ENCODE measurements around the gene RBBP5.

RBBP5 gene

DNA sequence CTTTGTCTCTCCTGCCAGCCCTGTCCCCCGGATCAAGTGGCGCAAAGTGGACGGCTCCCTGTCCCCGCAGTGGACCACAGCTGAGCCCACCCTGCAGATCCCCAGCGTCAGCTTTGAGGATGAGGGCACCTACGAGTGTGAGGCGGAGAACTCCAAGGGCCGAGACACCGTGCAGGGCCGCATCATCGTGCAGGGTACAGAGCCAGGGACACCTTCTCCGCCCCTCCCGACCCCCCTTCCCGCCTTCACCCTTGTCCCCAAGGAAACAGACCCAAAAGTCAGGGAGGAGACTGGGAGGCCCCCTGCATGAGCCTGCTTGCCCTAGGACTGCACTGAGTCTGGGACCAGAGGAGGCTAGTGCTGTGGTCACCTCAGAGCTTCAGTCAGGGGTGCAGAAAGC, 60.6 kb downstream of the RBBP5 start:
- Histone ChIP-seq H3K4me1 (ENCODE audit: control insufficient read depth in 2 of 2, insufficient read depth in 2 of 2, low read length in 2 of 2) (no peaks in the 10 kb centered on the region), H3K9ac (ENCODE audit: low read depth in 1 of 2, low read length in 2 of 2) (no peak overlapping the region), H3K27me3 (ENCODE audit: control insufficient read depth in 2 of 2, insufficient read depth in 2 of 2, low read length in 2 of 2) (no peaks in the 10 kb centered on the region), H3K4me3 (ENCODE audit: low read length in 2 of 2) (no peak overlapping the region), H3K36me3 (ENCODE audit: control insufficient read depth in 2 of 2, insufficient read depth in 2 of 2, low read length in 2 of 2) (no peaks in the 10 kb centered on the region), H3K9me3 (ENCODE audit: control insufficient read depth in 2 of 2, low read length in 2 of 2) (no peaks in the 10 kb centered on the region), H3K27ac (ENCODE audit: low read depth in 2 of 2, low read length in 2 of 2) (no peak overlapping the region)

DNA sequence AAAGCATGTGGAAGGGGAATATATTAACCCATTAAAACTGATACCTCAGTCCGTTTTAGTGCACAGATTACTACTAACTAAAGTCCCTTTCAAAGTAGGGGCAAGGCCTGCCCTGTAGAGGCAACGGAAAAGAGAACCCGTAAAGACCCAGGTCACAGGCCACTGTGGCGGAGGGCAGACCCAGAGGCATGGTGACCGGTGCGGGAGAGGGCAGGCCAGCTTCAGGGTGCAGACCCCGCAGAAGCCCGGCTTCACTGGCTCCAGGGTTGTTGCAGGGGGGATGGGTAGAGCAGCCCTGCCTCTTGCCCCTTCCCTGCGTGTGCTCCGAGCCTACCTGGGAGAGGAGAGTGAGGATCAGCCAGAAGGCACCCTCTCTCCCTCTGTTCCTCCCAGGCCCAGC, 61.0 kb downstream of the RBBP5 start:
- H3K27me3 ChIP-seq (ENCODE audit: control insufficient read depth in 2 of 2, insufficient read depth in 2 of 2, low read length in 2 of 2): no peaks in the 10 kb centered on the region
- H3K9me3 ChIP-seq (ENCODE audit: control insufficient read depth in 2 of 2, low read length in 2 of 2): no peaks in the 10 kb centered on the region
- no peaks in the 10 kb centered on the region for H3K36me3 ChIP-seq (ENCODE audit: control insufficient read depth in 2 of 2, insufficient read depth in 2 of 2, low read length in 2 of 2)
- no peaks in the 10 kb centered on the region for H3K4me1 ChIP-seq (ENCODE audit: control insufficient read depth in 2 of 2, insufficient read depth in 2 of 2, low read length in 2 of 2)
- H3K4me3 ChIP-seq (ENCODE audit: low read length in 2 of 2): no peak overlapping the region
- no peak overlapping the region for H3K9ac ChIP-seq (ENCODE audit: low read depth in 1 of 2, low read length in 2 of 2)
- no peak overlapping the region for H3K27ac ChIP-seq (ENCODE audit: low read depth in 2 of 2, low read length in 2 of 2)

DNA sequence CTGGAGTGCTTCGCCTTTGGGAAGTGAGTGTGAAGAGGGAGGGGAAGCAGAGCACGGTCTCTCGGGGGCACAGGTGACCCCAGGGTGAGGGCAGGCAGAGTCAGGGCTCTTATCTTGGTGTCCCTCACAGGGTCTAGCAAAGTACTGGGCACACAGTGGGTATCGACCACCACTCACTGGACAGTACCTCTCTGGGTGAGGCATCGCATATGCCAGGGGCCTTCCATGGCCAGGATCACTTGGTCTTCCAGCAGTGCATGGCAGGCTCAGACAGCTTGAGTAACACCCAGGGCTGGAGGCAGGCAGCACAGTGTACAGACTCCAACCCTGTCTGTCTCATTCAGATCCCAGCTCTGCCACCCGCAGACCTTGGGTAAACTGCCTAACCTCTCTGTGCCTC, 62.1 kb downstream of the RBBP5 start:
- no peak overlapping the region for H3K4me3 ChIP-seq (ENCODE audit: low read length in 2 of 2)
- no peak overlapping the region for H3K27ac ChIP-seq (ENCODE audit: low read depth in 2 of 2, low read length in 2 of 2)
- no peaks in the 10 kb centered on the region for H3K27me3 ChIP-seq (ENCODE audit: control insufficient read depth in 2 of 2, insufficient read depth in 2 of 2, low read length in 2 of 2)
- H3K4me1 ChIP-seq (ENCODE audit: control insufficient read depth in 2 of 2, insufficient read depth in 2 of 2, low read length in 2 of 2): no peaks in the 10 kb centered on the region
- no peaks in the 10 kb centered on the region for H3K9me3 ChIP-seq (ENCODE audit: control insufficient read depth in 2 of 2, low read length in 2 of 2)
- no peaks in the 10 kb centered on the region for H3K36me3 ChIP-seq (ENCODE audit: control insufficient read depth in 2 of 2, insufficient read depth in 2 of 2, low read length in 2 of 2)
- H3K9ac ChIP-seq (ENCODE audit: low read depth in 1 of 2, low read length in 2 of 2): no peak overlapping the region

DNA sequence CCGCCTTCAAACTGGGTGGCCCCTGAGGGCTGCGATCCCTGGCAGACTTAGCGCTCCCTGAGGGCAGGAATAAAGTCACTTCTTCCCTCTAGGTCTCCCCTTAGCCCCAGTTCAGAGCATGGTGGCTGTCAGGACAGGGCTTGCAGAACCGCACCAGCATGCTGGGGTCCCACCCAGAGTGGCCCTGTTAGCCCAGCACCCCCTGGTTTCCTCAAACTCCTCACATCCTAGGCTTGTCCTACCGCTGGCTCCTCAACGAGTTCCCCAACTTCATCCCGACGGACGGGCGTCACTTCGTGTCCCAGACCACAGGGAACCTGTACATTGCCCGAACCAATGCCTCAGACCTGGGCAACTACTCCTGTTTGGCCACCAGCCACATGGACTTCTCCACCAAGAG, 62.9 kb downstream of the RBBP5 start:
- H3K4me3 ChIP-seq (ENCODE audit: low read length in 2 of 2): no peak overlapping the region
- H3K27ac ChIP-seq (ENCODE audit: low read depth in 2 of 2, low read length in 2 of 2): no peak overlapping the region
- no peaks in the 10 kb centered on the region for H3K27me3 ChIP-seq (ENCODE audit: control insufficient read depth in 2 of 2, insufficient read depth in 2 of 2, low read length in 2 of 2)
- H3K4me1 ChIP-seq (ENCODE audit: control insufficient read depth in 2 of 2, insufficient read depth in 2 of 2, low read length in 2 of 2): no peaks in the 10 kb centered on the region
- H3K9ac ChIP-seq (ENCODE audit: low read depth in 1 of 2, low read length in 2 of 2): no peak overlapping the region
- H3K36me3 ChIP-seq (ENCODE audit: control insufficient read depth in 2 of 2, insufficient read depth in 2 of 2, low read length in 2 of 2): no peaks in the 10 kb centered on the region
- no peaks in the 10 kb centered on the region for H3K9me3 ChIP-seq (ENCODE audit: control insufficient read depth in 2 of 2, low read length in 2 of 2)

DNA sequence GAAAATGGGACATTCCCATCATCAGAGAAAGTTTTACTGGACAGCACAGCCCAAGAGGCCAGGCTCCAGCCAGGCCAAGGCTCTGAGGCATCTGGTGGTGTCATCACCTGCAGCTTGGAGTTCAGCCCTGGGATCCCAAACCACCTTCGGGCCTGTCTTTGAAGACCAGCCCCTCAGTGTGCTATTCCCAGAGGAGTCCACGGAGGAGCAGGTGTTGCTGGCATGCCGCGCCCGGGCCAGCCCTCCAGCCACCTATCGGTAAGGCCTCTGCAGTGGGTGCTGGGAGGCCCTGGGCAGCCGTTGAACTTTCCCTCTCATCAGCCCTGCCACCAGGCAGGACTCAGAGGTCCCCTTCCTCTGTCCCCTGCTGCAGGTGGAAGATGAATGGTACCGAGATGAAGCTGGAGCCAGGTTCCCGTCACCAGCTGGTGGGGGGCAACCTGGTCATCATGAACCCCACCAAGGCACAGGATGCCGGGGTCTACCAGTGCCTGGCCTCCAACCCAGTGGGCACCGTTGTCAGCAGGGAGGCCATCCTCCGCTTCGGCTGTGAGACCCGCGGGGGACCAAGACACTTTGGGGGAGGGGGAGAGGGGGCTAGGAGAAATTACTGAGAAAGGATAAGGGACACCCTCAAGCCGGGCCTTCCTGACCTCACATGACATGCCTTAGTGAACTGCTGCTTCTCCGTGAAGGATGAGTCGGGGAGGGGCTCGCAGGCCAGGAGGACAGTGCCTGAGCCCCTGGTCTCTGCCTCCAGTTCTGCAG, 63.8 kb downstream of the RBBP5 start:
- H3K27ac ChIP-seq (ENCODE audit: low read depth in 2 of 2, low read length in 2 of 2): no peak overlapping the region
- no peaks in the 10 kb centered on the region for H3K36me3 ChIP-seq (ENCODE audit: control insufficient read depth in 2 of 2, insufficient read depth in 2 of 2, low read length in 2 of 2)
- no peak overlapping the region for H3K4me3 ChIP-seq (ENCODE audit: low read length in 2 of 2)
- no peaks in the 10 kb centered on the region for H3K27me3 ChIP-seq (ENCODE audit: control insufficient read depth in 2 of 2, insufficient read depth in 2 of 2, low read length in 2 of 2)
- no peaks in the 10 kb centered on the region for H3K9me3 ChIP-seq (ENCODE audit: control insufficient read depth in 2 of 2, low read length in 2 of 2)
- H3K9ac ChIP-seq (ENCODE audit: low read depth in 1 of 2, low read length in 2 of 2): no peak overlapping the region
- no peaks in the 10 kb centered on the region for H3K4me1 ChIP-seq (ENCODE audit: control insufficient read depth in 2 of 2, insufficient read depth in 2 of 2, low read length in 2 of 2)

DNA sequence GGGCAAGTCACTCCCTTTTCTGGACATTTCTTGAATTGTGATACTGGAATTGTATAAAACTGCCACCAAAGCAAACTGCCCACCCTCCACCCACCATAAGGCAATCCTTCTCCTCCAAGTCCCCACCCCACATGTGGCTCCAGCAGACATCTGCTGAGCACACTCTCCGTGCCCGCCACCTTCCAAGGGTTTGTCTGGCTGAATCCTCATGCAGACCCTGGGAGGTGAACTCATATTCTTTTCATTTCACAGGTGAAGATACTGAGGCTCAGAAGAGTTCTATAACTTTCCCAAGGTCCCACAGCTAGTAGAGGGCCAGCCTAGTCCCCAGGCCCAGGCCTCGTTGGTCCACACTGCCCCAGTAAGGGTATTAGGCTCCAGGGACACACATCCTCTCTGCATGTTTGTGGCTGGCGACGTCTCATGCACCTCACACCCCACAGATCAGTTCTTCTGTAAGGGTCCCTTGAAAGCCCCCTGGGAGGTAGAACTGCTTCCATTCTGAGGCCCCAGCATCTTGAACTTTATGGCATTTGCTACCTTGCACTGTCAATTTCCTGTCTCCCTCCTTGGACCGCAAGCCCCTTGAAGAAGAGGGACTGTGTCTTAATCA, 64.7 kb downstream of the RBBP5 start:
- Histone ChIP-seq H3K27me3 (ENCODE audit: control insufficient read depth in 2 of 2, insufficient read depth in 2 of 2, low read length in 2 of 2) (no peaks in the 10 kb centered on the region), H3K9me3 (ENCODE audit: control insufficient read depth in 2 of 2, low read length in 2 of 2) (no peaks in the 10 kb centered on the region), H3K27ac (ENCODE audit: low read depth in 2 of 2, low read length in 2 of 2) (no peak overlapping the region), H3K4me3 (ENCODE audit: low read length in 2 of 2) (no peak overlapping the region), H3K36me3 (ENCODE audit: control insufficient read depth in 2 of 2, insufficient read depth in 2 of 2, low read length in 2 of 2) (no peaks in the 10 kb centered on the region), H3K4me1 (ENCODE audit: control insufficient read depth in 2 of 2, insufficient read depth in 2 of 2, low read length in 2 of 2) (no peaks in the 10 kb centered on the region), H3K9ac (ENCODE audit: low read depth in 1 of 2, low read length in 2 of 2) (no peak overlapping the region)

DNA sequence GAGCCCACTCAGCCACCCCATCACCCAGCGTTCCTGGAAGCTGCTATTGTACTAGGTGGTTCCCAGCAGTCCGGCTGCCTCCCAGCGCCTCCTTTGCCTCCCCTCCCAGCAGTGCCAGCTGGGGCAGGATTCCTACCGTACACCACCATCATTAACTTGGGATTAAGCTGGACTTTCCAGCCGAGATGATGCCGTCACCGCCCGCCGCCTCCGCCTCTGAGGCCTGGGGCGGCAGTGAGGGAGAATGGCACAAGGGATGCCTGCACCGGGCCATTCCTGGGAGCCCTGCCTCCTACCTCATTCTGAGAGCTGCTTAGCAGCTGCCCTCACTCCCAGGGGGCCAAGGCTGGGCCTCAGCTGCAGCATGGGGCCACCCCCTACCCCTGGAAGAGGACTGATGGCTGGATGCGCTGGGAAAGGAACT, 65.6 kb downstream of the RBBP5 start:
- no peak overlapping the region for H3K4me3 ChIP-seq (ENCODE audit: low read length in 2 of 2)
- no peak overlapping the region for H3K27ac ChIP-seq (ENCODE audit: low read depth in 2 of 2, low read length in 2 of 2)
- no peaks in the 10 kb centered on the region for H3K36me3 ChIP-seq (ENCODE audit: control insufficient read depth in 2 of 2, insufficient read depth in 2 of 2, low read length in 2 of 2)
- H3K27me3 ChIP-seq (ENCODE audit: control insufficient read depth in 2 of 2, insufficient read depth in 2 of 2, low read length in 2 of 2): no peaks in the 10 kb centered on the region
- H3K9me3 ChIP-seq (ENCODE audit: control insufficient read depth in 2 of 2, low read length in 2 of 2): no peaks in the 10 kb centered on the region
- no peaks in the 10 kb centered on the region for H3K4me1 ChIP-seq (ENCODE audit: control insufficient read depth in 2 of 2, insufficient read depth in 2 of 2, low read length in 2 of 2)
- no peak overlapping the region for H3K9ac ChIP-seq (ENCODE audit: low read depth in 1 of 2, low read length in 2 of 2)

DNA sequence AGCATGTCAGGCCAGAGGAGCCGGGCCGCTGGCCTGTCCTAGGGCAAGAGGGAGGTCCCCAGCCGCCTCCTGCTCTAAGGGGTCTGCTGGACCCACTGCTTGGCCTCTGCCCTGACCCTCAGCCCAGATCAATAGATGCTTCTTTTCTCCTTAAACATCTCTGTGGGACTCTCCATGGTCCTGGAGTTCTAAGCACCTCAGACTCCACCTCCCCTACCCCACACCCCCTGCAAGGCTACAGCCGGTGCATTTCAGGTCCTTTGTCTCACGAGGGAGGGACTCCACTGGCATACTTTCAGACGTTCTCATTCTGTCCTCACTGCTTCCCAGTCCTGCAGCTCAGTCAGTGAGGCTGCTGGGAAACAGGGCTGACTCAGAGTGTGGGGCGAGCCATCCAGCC, 67.8 kb downstream of the RBBP5 start:
- Histone ChIP-seq H3K27me3 (ENCODE audit: control insufficient read depth in 2 of 2, insufficient read depth in 2 of 2, low read length in 2 of 2) (no peaks in the 10 kb centered on the region), H3K4me1 (ENCODE audit: control insufficient read depth in 2 of 2, insufficient read depth in 2 of 2, low read length in 2 of 2) (no peaks in the 10 kb centered on the region), H3K9me3 (ENCODE audit: control insufficient read depth in 2 of 2, low read length in 2 of 2) (no peaks in the 10 kb centered on the region), H3K27ac (ENCODE audit: low read depth in 2 of 2, low read length in 2 of 2) (no peak overlapping the region), H3K4me3 (ENCODE audit: low read length in 2 of 2) (no peak overlapping the region), H3K9ac (ENCODE audit: low read depth in 1 of 2, low read length in 2 of 2) (no peak overlapping the region), H3K36me3 (ENCODE audit: control insufficient read depth in 2 of 2, insufficient read depth in 2 of 2, low read length in 2 of 2) (no peaks in the 10 kb centered on the region)

DNA sequence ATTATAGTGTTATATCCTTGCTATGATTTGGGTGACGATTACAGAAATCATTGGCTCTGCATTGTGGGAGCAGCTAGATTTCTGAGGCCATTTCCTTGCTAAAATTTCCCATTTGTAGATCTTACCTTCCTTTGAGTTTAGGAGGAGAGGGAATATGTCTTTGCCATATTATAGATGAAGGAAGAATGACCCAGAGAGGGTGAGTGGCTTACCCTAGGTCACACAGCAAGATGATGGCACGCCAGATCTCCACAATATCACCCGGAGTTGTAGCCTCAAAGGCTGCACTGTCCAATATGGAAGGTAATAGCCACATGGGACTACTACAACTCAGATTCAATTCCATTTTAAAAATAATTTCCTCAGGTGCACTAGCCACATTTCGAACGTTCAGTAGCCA, 68.5 kb downstream of the RBBP5 start:
- no peaks in the 10 kb centered on the region for H3K36me3 ChIP-seq (ENCODE audit: control insufficient read depth in 2 of 2, insufficient read depth in 2 of 2, low read length in 2 of 2)
- H3K27me3 ChIP-seq (ENCODE audit: control insufficient read depth in 2 of 2, insufficient read depth in 2 of 2, low read length in 2 of 2): no peaks in the 10 kb centered on the region
- no peak overlapping the region for H3K27ac ChIP-seq (ENCODE audit: low read depth in 2 of 2, low read length in 2 of 2)
- H3K9me3 ChIP-seq (ENCODE audit: control insufficient read depth in 2 of 2, low read length in 2 of 2): no peaks in the 10 kb centered on the region
- no peaks in the 10 kb centered on the region for H3K4me1 ChIP-seq (ENCODE audit: control insufficient read depth in 2 of 2, insufficient read depth in 2 of 2, low read length in 2 of 2)
- H3K9ac ChIP-seq (ENCODE audit: low read depth in 1 of 2, low read length in 2 of 2): no peak overlapping the region
- H3K4me3 ChIP-seq (ENCODE audit: low read length in 2 of 2): no peak overlapping the region

DNA sequence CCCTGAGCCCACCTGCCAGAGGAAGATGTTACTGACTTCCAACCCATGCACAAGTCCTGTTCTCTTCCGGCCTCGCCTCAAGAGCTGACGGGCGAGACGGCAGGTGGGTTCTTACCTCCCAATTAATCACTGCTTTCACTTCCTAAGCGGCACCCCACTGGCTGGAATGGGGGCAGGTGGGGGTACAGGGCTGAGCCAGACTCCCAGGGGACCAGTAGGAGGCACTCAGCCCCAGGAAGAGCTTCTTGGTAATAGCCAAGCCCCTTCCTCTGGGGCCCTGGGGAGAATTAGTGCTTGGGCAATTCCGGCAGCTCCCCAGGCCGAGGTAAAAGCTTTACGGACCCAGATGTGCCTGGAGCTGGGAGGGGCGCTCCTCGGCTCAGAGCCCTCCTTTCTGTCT, 69.1 kb downstream of the RBBP5 start:
- no peak overlapping the region for H3K9ac ChIP-seq (ENCODE audit: low read depth in 1 of 2, low read length in 2 of 2)
- no peaks in the 10 kb centered on the region for H3K4me1 ChIP-seq (ENCODE audit: control insufficient read depth in 2 of 2, insufficient read depth in 2 of 2, low read length in 2 of 2)
- H3K27ac ChIP-seq (ENCODE audit: low read depth in 2 of 2, low read length in 2 of 2): no peak overlapping the region
- H3K9me3 ChIP-seq (ENCODE audit: control insufficient read depth in 2 of 2, low read length in 2 of 2): no peaks in the 10 kb centered on the region
- no peaks in the 10 kb centered on the region for H3K36me3 ChIP-seq (ENCODE audit: control insufficient read depth in 2 of 2, insufficient read depth in 2 of 2, low read length in 2 of 2)
- H3K27me3 ChIP-seq (ENCODE audit: control insufficient read depth in 2 of 2, insufficient read depth in 2 of 2, low read length in 2 of 2): no peaks in the 10 kb centered on the region
- no peak overlapping the region for H3K4me3 ChIP-seq (ENCODE audit: low read length in 2 of 2)

Data from mucosa of rectum (tissue), 2 donors.